Upper lobe of left lung (tissue), 4 donors: ENCODE measurements around the gene PPP1CC.

Experiments used
- POLR2A ChIP-seq, 4 donors: fragments of 450-650 bp; IDR thresholded peaks; one replicate each; pipeline ENCODE4 v1.5.1; 2016 to 2017; ENCODE audit warnings: antibody characterized with exemption in 4 of 4, mild to moderate bottlenecking in 2 of 4
- POLR2AphosphoS5 ChIP-seq, 2 donors: sonication (generic); formaldehyde crosslinking; IDR thresholded peaks; one replicate each; pipeline ENCODE4 v1.5.1; 2017; ENCODE audit warnings: antibody characterized with exemption in 2 of 2
- TF ChIP-seq, protein P1 (sequence below), 6 experiments: fragments of 450-650 bp in 4 of 6; fragments of 200-600 bp in 2 of 6; sonication (generic) in 2 of 6; IDR thresholded peaks; one replicate each; pipeline ENCODE4 v1.5.1; 2016 to 2019; ENCODE audit warnings: antibody characterized with exemption in 6 of 6

DNA sequence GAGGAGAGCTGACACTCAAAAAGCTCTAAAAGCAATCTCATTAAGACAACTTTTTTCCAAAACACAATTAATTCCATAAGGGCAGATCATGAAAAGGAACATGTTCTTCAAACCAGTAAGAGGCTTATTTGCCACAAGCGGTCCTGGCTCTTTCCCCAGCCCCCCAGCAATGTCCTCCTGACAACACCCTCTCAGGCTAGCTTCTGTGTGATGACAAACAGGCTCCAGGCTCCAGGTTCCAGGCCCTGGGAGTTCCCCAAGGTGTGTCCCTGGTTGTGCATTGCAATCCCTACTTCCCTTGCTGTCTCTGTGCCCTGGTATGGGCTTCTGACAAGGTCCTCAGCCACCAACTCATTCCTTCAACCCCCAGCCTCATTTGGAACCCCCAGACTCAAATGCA is 62.7 kb downstream of the PPP1CC start:
- no peak for TF ChIP-seq POLR2A (IDR thresholded peaks at IDR 0.05)
- TF ChIP-seq, protein P1, sequence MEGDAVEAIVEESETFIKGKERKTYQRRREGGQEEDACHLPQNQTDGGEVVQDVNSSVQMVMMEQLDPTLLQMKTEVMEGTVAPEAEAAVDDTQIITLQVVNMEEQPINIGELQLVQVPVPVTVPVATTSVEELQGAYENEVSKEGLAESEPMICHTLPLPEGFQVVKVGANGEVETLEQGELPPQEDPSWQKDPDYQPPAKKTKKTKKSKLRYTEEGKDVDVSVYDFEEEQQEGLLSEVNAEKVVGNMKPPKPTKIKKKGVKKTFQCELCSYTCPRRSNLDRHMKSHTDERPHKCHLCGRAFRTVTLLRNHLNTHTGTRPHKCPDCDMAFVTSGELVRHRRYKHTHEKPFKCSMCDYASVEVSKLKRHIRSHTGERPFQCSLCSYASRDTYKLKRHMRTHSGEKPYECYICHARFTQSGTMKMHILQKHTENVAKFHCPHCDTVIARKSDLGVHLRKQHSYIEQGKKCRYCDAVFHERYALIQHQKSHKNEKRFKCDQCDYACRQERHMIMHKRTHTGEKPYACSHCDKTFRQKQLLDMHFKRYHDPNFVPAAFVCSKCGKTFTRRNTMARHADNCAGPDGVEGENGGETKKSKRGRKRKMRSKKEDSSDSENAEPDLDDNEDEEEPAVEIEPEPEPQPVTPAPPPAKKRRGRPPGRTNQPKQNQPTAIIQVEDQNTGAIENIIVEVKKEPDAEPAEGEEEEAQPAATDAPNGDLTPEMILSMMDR (IDR thresholded peaks at IDR 0.05): no peak
- TF ChIP-seq POLR2AphosphoS5 (IDR thresholded peaks at IDR 0.05): no peak
